T-helper 2 cell (primary cell): Measurements from ENCODE around the gene PPP2R5A.
A peak's percentile ranks its signal among the peaks of the same experiment; 100 is the strongest.

ENCODE experiments used
- DNase-seq, 5 experiments: peaks; one replicate each; pipeline versions ENCODE4 v3.0.0 to v3.0.0-alpha.2; 2012 to 2022
- total RNA-seq, 2 donors: gene quantifications; one replicate each; lab custom pipeline; 2026; lab: John Stamatoyannopoulos, UW

The PPP2R5A gene
- 117 to 180 reads per million in 2 donors for total RNA-seq

DNA sequence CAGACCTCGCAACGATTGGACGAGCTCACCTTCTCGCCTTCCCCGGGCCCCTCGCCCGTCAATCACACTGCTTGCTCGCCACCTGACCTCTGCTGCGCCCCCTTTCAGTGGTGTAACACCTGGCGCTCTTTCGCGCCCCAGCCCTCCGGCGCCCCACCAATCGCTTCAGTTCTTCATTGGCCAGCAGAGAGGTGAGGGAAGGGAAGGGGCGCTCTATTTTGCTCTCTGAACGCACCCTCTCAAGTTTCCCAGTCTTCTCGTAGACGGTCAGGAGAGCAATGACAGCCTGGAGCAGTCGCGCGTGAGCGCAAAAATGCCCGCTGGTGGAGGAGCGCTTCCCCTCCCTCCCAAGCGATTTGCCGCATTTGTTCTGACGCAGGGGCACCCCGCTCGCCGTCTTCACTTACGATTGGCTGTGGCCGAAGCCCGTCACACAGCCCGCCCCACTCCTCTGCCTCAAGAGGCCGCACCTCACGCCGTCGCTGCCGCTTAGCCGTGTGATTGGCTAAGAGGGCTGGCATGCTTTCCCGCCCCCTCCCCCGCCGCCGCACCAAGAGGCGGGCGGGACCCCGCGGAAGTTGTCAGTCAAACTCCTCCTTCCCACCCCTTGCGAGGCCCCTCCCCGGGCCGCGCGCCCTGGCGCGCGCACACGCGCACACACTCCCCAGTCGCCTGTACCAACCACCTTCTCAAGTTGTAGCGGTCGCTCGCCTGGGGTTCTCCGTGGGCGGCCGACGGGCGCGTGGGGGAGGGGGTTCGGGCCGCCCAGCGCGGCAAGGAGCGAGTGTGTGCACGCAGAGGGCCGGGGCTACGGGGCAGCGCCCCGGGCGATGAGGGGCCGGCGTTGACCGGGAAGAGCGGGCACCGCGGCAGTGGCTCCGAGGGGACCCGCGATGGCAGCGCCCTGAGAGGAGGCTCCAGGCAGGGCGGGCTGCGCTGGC is at the start of gene PPP2R5A:
Gene PPP2R5A, plus strand, starts transcription at position 667 of the 941 bp plus-strand sequence. CDS start 701 bp downstream, outside the sequence.
- DNase-seq: peak; percentile 95 to 100 (median 98)

DNA sequence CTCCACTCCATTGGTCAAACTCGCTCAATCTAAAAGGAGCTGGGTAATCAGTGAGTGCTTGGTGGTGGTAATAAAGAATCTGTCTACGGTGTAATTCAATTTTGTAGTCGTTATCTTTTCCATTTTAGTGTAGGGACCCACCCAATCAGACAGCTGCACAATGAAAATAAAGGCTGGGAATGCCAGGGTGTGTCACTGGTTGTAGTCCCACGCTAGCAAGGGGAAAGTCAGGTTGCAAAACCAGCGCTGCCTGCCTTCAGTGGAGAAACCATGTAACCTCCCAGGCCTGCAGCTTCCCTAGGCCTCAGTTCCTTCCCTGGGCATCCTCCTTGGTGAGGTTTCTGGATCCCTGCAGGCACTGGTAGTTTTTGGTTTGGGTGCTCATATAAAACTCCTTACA is 49.4 kb upstream of the PPP2R5A start:
- no peak for DNase-seq

DNA sequence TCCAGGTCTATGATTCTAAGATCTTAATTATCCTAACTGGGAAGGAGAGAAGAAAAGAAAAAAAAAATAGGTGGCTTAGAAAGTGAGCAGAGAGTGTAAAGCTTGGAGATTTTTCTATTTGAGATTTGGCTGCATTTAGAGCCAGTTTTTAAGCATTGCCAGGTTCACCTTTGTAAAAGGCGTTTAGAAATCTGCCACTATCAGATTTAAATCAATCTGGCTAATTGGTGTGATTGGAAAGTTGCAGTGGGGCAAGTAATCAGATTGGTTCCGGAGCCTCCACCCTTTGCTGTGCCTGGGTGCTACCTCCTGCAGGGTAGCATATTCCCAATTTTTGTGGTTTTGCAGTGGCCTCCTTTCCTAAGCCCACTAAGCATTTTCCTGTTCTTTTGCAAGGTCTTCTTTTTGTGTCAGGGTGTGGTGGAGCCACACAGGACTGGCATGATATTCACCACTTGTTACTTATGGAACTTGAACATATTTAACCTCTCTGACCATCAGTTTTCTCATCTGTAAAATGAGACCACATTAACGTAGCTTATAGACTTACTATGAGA is 48.5 kb upstream of the PPP2R5A start:
- no peak for DNase-seq

DNA sequence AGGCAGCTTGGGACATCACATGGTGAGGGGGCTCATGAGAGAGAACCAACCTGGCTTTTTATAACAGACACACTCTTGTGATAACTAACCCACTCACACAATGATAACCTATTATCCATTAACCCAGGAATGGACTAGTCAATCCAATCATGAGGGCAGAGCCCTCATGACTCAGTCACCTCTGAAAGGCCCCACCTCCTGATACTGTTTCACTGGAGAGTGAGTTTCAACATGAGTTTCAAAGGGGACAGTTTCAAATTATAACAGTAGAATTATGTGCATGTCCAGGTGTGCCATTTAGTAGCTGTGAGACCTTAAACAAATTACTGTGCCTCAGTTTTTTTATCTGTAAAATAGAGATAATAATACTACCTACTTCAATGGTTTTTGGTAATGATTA is 47.6 kb upstream of the PPP2R5A start:
- DNase-seq: no peak

DNA sequence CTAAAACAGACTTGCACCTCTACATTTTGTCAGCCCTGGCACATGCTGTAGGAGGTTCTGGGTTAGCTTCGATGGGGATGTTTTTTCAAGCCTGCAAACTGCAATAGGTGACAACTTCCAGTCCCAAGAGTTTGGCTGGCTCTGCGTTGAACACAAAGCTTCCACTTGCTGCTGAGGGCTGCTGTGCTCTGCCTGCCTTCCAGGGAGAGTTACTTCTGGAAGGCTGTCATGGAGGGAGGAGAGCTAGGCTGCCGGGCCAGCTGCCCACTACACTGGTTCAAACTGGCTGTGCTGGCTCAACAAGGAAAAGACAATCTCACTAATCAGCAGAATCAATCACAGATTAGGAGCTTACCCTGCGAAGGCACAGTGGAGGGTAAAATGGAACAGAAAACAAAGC is 46.7 kb upstream of the PPP2R5A start:
- DNase-seq: no peak

DNA sequence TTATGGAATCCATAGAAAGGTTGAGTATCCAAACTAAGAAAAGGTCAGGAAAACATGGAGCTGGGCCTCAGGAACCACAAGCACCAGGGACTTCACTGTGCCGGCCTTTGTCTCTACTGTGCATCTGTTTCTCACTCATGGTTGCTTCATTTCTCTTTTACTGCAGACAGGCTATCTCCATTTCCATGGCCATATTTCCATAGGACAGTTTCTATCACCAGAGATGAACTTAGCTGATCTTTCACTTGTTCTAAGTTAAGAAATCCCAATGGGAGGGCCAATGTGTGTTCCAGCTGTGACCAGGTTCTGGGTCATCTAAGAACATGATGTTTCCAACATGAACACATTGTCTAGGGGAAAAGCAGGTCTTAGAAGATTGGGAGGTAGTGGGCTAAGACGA is 43.7 kb upstream of the PPP2R5A start:
- no peak for DNase-seq

DNA sequence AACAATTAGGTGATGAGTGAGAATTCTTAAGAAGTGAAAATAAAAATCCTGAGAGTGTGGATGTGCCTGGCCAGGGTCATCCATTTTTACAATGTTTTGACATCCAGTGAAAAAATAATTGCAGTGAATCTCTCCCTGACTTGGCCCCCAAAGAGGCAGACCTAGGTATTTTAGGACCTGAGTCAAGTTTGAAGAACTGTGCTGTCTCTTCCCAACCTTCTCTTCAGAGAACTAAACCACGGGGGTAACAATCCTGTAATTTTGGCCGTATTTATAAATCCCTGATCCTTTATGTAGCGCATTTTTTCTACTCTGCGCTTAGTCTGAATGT is 43.3 kb upstream of the PPP2R5A start:
- no peak for DNase-seq

DNA sequence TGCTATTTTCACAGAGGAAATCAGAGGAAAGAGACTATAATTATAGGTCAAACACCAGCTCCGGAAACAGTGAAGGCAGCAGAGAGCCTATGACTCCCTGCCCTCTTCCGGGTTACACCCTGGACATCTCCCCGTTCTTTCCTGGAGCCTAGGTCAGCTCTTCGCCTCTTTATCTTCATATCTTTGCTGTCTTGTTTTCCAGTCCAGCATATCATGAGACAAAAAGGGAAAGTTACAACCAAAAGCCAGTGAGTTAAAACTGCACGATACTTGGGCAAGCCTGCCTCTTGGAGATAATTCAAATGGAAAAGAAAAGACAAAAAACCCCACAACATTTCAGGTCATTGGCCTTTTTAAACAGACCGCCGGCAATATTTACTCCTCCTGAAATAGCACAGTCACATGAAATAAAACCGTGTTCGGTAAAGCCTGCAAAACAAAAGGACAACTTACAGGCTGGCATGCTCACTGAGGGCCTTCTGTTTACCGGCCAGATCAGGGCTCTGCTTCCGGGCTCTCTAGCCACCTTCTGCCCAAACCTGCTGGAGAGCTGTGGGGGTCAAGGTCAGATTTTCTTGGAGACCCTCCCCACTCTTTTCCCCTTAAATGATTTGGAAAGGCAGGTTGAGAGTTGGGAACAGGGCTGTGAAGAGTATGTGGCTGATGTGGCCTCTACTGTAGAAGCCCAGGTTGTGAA is 42.8 kb upstream of the PPP2R5A start:
- no peak for DNase-seq

DNA sequence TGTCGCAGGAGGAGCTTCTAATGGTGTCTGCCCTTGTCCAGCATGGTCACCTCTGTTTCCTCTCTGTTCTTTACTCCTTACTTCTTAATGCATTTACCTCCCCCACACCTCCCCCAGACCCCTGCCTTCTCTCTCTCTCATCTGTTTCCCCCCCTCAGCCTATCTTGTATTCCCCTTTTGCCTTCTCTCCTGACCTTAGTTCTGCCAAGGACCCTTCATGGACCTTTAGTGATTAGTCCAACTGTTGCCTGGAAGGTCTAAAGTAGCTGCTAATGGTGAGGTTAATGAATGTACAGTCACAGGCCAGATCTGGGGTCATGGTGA is 42.3 kb upstream of the PPP2R5A start:
- DNase-seq: no peak

DNA sequence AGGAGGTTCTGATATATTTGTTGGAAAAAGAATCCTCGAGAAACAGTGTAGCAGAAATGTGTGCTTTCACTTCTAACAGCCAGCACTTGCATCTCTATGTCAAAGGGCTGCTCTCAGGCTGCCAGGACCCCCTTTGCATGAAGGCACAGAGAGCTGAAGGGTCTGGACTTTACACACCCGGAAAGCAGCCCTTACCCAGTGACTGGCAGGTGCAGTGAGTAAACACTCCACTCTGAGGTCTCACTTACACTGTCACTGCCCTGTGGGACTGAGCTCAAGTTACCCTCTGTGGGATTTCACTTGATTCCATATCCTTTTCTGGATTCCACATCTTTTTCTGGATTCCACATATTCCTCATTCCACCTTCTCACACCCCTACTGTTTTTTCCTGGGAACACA is 40.8 kb upstream of the PPP2R5A start:
- no peak for DNase-seq

DNA sequence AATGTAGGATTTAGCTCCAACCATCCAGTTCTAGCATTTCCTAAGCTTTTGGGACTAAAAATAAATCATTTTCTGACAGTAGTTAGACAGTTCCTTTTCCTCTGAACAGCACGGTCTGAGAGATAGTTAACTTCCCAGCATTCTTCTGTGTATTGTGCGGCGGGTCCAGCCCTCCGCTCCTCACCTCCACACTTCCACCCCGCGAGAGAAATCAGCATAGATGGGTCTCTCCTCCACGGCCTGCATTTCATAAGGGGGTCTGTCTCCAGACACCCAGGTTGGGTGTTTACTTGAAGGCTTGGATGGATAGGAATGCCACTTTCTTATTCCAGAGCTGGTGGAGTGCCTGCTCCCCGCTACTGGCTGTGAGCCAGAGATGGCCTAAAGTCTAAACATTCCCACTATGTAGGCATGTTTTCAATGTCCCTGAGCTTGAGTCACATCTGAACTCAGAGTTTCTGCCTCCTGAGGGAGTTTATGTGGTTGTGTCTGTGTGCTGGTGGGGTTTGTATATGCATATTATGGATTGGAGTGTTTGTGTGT is 38.0 kb upstream of the PPP2R5A start:
- DNase-seq: no peak

DNA sequence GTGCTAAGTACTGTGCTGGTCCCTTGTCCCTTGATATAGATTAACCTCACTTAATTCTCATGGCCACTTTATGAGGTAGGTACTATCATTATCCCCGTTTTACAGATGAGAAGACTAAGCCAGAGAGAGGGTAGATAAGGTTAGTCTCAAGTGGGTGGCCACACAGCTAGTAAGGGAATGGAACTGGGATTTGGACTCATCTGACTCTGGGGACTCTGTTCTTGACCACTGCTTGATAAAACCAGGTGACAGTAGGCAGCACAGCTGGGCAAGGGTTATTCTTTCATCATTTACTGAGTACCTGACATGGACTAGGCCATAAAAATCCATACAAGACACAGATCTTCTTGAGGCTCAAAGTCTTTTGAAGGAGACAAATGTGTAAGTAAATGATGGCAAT is 37.2 kb upstream of the PPP2R5A start:
- DNase-seq: no peak

DNA sequence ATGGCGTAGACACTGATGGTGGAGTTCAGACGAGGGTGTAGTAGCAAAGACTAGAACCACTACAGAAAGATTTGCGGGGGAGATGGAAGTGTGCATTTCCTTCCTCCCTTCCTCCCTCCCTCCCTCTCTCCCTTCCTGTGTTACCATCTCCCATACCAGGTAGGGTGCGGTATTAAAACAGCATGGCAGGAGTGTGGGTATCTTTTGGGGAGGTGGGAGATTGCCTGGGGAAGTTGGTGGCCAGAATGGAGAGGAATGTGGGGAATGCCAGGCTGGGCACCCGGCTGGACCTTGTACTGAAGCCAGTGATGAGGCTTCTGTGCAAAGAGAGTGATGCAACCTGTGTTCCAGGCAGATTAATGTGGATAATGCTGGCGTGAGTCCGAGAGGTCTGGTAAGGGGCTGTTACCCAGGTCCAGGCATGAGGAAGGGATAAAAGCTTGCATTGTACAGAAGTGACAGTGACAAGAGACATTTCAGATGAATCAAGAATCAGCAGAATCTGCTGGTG is 30.3 kb upstream of the PPP2R5A start:
- DNase-seq: peak in 2 of 5 experiments; percentile 40 to 41

DNA sequence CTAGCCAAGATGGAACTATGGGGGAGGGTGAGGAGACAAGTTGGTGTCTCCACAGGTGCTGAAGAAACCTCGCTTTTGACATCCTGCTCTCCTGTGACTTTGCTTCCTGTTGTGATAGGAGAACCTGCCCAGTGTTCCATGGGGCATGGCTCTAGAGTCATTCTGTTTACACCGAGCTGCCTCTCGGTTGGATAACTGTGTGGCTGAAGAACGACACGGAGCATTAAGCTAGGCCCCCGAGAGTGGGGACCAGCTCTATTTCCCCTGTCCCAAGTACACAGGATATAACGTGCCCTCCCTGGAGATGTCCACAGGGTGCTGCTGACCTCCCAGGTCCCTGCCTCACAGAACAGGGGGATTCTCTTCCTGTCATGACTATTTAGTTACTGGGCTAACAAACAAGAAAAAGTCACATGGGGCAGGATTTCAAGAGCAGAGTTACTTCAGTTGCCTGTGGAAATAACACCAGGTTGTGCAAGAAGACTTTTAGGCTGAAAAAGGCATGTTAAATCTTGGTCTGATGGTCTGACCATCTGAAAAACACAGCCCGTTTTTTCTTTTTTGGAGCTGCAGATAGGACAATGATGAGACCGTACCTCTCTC is 29.4 kb upstream of the PPP2R5A start:
- peak in 1 of 5 experiments; percentile 43 for DNase-seq

DNA sequence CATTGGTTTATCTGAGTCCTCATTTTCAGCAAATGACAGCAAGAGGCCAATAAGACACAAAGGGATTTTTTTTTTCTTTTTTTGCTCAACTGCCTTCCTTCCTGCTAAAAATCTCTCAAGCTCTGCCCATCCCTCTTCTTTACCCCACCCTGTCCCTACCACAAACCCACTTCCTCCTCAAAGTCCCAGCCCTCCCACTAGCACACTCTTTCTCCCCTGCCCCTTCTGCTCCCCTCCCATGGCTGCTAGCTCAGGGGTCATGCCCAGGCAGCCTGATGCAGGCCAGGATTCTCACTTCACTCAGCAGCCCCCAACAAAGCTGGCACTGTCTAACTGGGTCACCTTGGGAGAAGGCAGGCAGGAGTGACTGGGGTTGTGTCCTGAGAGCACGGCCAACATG is 28.8 kb upstream of the PPP2R5A start:
- peak in 3 of 5 experiments; percentile 6 to 92 (median 76) for DNase-seq

DNA sequence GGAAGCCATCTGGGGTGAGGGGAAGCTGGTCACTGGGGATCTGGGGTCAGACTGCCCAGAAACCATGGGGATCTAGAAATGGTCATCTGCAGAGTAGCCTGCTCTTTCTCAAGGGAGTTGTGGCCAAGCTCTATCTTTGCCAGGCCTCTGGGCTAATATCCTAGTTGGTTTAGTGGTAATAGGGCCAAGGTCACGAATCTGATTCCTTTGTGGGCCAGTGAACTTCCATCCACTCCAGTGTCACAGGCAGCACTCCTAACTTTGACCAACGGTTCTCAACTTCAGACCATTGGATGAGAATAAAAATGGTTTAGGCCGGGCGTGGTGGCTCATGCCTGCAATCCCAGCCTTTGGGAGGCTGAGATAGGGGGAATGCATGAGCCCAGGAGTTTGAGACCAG is 28.1 kb upstream of the PPP2R5A start:
- DNase-seq: no peak

DNA sequence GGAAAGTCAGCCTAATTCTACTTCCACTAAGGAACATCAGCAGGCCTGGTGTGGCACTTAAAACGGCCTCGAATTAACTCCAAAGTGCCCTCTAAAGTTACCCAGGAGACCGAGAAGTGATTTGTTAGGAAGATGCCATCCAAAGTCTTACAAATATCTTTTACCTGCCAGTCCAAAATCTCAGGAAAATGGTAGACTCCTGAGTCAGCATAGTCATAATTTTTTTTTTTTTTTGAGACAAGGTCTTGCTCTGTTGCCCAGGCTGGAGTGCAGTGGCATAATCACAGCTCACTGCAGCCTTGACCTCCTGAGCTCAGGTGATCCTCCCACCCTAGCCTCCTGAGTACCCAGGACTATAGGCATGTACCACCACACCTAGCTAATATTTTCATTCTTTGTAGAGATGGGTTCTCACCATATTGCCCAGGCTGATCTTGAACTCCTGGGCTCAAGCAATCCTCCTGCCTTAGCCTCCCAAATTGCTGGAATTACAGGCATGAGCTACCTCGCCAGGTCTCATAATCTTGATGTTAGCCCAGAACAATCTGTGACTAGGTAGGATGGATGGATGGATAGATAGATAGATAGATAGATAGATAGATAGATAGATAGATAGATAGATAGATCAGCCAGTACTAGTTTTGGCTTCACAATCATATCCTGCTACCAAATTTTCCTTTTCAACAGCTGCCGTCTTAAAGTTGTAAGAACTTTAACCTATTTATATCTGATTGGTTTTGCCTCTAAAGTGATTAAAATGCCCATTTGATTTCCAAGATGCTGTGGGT is 25.3 kb upstream of the PPP2R5A start:
- no peak for DNase-seq

DNA sequence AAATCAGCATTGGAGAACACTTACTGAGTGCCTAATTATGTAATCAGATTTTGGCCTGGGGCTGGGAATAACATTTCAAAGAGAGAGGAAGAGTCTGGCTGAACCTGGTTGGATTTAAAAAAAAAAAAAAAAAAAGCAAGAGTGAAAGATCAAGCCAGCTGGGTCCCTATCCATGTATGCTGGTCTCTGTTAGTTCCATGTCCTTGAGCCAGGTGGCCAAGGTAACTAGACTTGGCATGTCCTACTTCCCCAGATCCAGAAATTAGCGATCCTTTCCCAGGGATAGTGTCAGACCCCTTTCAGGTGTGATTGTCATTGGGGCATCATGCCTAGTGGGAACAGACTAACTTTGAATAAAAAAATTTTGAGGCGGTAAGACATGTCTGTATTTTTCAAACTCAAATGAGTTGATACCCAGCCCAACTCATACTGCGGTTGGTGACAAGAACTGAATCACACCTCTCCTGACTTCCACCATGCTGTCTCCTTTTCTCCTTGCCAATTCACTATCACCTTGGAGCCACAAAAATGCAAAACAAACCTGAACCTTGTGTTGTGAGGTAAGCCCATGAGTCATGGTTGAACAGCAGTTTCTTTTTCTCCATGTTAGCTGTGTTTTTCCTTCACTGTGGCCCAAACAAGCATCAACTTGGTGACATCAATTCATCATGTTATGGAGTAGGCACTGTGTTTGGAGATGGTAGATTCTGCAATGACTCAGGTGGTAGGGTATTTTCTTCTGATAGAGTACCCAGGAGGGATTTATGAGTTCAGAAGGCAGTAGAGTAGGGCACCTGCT is 24.5 kb upstream of the PPP2R5A start:
- peak in 1 of 5 experiments; percentile 37 for DNase-seq

DNA sequence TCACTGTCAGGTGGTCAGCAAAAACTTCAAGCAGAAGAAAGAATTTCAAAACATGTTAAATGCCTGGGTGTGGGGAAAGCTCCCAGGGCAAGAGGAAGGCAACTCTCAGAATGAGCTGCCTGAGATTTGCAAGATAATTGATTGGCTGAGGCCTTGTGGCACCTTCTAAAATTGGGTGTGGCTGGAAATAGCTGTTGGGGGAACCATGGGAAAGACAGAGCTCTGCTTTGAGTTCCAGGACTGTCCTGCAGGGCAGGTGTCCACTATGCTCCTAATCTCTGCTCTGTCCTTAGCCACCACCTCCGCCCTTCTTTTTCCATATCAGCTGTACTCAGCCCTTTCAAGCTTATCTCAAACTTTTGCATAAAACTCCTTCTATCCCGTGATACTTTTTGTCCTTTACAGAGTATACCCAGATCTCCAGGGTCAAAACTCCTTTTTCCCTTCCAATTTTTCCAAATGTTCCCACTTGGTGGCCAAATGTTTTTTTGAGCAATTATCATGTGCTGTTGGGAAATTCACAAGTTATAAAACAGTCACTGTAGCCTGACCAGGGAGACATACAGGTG is 23.8 kb upstream of the PPP2R5A start:
- no peak for DNase-seq

DNA sequence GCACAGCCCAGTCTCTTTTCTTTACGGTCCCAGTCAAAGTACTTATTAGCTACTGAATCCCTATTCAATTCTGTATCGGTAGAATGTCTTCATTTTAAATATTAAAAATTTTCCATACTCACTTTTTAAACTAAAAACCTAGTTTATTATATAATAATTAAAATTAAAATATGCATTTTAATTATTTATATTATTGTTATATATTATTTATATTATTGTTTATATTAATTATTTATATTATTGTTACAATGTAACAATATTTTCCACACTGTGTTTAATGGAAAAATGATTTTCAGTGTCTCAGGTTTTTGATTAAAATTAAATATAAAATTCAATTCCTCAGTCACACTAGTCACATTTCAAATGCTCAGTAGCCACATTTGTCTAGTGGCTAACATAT is 18.2 kb upstream of the PPP2R5A start:
- no peak for DNase-seq

DNA sequence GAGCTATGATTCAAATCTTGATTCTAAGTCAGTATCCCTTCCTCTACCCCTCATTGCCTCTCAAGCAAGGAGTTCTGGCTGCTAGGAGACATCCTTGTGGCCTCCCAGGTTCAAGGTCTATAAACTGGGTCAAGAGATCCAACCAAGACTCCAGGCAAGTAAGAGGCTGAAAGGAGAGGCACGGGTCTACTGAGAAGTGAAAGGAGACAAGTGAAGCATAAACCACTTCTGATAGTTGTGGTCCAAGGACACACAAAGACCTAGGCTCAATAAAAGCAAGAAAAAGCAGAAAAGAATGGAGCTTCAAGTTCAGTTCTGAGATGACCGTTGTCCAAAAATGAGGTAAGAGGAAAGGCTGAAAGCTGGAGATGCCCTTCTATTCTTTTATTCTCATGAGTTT is 17.8 kb upstream of the PPP2R5A start:
- no peak for DNase-seq
